Activated naive CD8-positive, alpha-beta T cell treated with anti-CD3 and anti-CD28 coated beads, Interleukin-2, amount 10 ng/mL, durations not matched to agents 7 days and 5 days (primary cell): ENCODE measurements around the gene SLC46A3. TPM values are rescaled to one million over a fixed set of nuclear protein-coding genes. Genes with fewer than 3 reads are reported as not detected.
"Not testable (repeated sequence)": the region's sequence is repeated elsewhere in the genome, so short reads cannot be mapped to it uniquely, and the experiment has no call there.

Experiments used
- ATAC-seq: fragments of 150-1000 bp; cut with Tn5 transposase; one replicate; pipeline ENCODE4 v1.10.0; 2021; ENCODE audit warnings: low read depth, moderate library complexity
- POLR2A ChIA-PET: fragments of 350-600 bp; sonication (Branson Sonifier 250); formaldehyde crosslinking; loops from one replicate; lab custom pipeline; 2021; ENCODE audit warnings: antibody characterized with exemption; lab: Charles Lee
- DNase-seq: peaks from one replicate; pipeline ENCODE4 v3.0.0; 2021
- H3K27ac Mint-ChIP-seq: one replicate; pipeline ENCODE4 v1.8.0; 2022; ENCODE audit warnings: mild to moderate bottlenecking, mixed read lengths
- H3K27me3 Mint-ChIP-seq: one replicate; pipeline ENCODE4 v1.8.0; 2022; ENCODE audit warnings: mild to moderate bottlenecking, moderate library complexity, mixed read lengths
- H3K36me3 Mint-ChIP-seq: one replicate; pipeline ENCODE4 v1.8.0; 2021; ENCODE audit warnings: mild to moderate bottlenecking, mixed read lengths
- H3K4me1 Mint-ChIP-seq: one replicate; pipeline ENCODE4 v1.8.0; 2021; ENCODE audit warnings: mixed read lengths
- H3K4me3 Mint-ChIP-seq: one replicate; pipeline ENCODE4 v1.8.0; 2022; ENCODE audit warnings: mild to moderate bottlenecking, moderate library complexity, mixed read lengths
- H3K9me3 Mint-ChIP-seq: one replicate; pipeline ENCODE4 v1.8.0; 2021; ENCODE audit warnings: mixed read lengths
- total RNA-seq, 2 experiments: library from RNA; stranded (reverse); gene quantifications; one replicate each; pipeline ENCODE4 v1.2.3, GENCODE V29; 2021

SLC46A3 gene
- total RNA-seq, 2 experiments from 2014 or later, result 14.2 to 16.7 TPM

DNA sequence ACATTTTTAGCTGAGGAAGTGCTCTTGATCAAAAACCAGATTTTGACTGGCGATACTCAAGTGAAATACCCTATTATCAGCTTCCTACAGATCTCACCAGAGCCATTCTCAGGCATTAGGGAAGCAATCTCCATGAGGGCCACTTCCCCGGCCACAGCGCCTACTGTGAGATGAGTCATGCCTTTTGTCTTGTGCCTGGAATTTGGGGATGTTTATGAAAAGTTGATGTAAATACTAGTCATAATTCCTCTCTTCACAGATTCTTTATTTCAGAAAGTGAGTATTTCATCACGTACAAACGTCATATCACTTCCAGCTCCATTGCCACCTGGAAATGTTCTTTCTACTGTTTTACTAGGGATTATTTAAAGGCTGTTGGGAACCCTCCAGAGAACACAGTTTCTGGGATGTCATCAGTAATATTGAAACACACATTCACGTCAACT lies 25.3 kb upstream of the SLC46A3 start:
- no peak overlapping the region for H3K4me3 Mint-ChIP-seq
- H3K4me1 Mint-ChIP-seq, result peaks cover 4% of the 10 kb centered on the region
- peaks cover 1% of the 10 kb centered on the region for H3K9me3 Mint-ChIP-seq
- DNase-seq (no peak), ATAC-seq (no peak)
- no peaks in the 10 kb centered on the region for H3K36me3 Mint-ChIP-seq
- POLR2A ChIA-PET, result no interaction called here
- peaks cover 13% of the 10 kb centered on the region for H3K27me3 Mint-ChIP-seq
- H3K27ac Mint-ChIP-seq, result no peak overlapping the region

DNA sequence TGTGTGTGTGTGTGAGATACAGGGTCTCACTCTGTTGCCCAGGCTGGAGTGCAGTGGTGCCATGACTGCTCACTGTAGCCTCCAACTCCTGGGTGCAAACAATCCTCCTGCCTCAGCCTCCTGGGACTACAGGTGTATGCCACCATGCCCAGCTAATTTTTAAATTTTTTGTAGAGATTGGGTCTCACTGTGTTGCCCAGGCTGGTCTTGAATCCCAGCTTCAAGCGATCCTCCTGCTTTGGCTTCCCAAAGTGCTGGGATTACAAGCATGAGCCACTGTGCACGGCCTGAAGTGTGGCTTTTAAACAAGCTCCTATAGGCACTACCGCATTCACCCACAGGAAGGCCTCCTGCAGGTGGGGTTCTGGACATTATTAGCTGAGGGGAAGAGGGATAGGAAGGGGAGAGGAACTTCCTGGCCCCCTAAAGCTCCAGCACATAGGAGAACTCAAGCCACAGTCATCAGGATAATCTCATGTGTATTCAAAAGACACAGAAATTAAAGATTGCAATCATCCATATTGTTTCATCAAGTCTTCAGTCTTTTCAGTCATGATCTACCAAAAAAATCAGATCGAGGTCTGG lies 24.8 kb upstream of the SLC46A3 start:
- ATAC-seq (no peak), DNase-seq (no peak)
- Mint-ChIP-seq H3K4me1 (peaks cover 4% of the 10 kb centered on the region), H3K9me3 (peaks cover 1% of the 10 kb centered on the region), H3K27me3 (peaks cover 13% of the 10 kb centered on the region), H3K36me3 (no peaks in the 10 kb centered on the region), H3K4me3 (no peak overlapping the region), H3K27ac (no peak overlapping the region)
- POLR2A ChIA-PET, result no interaction called here

DNA sequence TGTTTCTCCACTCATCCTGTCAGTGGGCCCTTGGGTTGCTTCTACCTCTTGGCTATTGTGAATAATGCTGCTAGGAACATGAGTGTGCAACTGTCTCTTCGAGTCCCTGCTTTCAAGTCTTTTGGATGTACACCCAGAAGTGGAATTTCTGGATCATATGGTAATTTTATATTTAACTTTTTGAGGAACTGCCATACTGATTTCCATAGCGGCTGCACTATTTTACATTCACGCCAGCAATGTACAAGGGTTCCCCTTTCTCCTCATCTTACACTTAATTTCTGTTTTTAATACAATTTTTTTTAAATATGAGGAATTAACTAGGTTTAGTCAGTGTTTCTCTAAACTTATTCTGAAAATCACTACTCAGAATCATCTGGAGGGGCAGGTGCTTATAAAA lies 24.2 kb upstream of the SLC46A3 start:
- ATAC-seq, result no peak
- POLR2A ChIA-PET, result no interaction called here

DNA sequence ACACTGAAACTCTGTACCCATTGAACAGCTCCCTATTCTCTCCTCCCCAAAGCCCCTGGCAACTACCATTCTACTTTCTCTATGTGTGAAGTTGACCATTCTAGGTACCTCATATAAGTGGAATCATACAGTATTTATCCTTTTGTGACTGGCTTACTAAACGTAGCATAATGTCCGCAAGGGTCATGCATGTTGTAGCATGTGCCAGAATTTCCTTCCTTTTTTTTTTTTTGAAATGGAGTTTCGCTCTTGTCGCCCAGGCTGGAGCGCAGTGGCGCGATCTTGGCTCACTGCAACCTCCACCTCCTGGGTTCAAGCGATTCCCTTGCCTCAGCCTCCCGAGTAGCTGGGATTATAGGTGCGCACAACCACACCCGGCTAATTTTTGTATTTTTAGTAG lies 23.7 kb upstream of the SLC46A3 start:
- H3K4me1 Mint-ChIP-seq, H3K4me3 Mint-ChIP-seq, H3K36me3 Mint-ChIP-seq, H3K9me3 Mint-ChIP-seq, POLR2A ChIA-PET, ATAC-seq, H3K27ac Mint-ChIP-seq, DNase-seq: not testable (repeated sequence)
- peaks cover 12% of the 10 kb centered on the region for H3K27me3 Mint-ChIP-seq

More for the DNA sequence above, 24.2 kb upstream of the SLC46A3 start:
- Mint-ChIP-seq H3K4me1 (peaks cover 4% of the 10 kb centered on the region), H3K36me3 (no peaks in the 10 kb centered on the region), H3K27ac (no peak overlapping the region), H3K9me3 (peaks cover 1% of the 10 kb centered on the region), H3K4me3 (no peak overlapping the region), H3K27me3 (peaks cover 13% of the 10 kb centered on the region)
- no peak for DNase-seq

DNA sequence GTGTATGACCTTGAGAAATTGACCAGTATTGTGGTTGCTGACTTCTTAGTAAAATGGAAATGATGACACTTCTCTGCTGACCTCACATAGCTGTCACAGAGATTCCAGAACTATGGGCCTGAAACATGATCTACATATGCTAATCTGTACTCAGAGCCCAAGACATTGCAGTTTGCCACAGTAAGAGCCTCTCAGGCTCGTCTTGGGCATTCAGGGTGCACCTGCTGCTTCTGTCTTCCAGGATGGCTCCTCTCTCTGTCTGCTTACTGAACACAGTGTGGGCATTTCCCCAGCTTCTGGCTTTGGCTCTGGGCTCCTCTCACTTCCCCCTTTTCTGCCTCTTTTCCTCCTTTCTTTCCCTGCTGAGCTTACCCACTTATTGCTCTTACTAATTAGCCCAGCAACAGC lies 22.3 kb upstream of the SLC46A3 start:
- H3K36me3 Mint-ChIP-seq, result no peaks in the 10 kb centered on the region
- no peak for ATAC-seq
- POLR2A ChIA-PET, result no interaction called here
- H3K4me1 Mint-ChIP-seq, result peaks cover 7% of the 10 kb centered on the region
- H3K4me3 Mint-ChIP-seq, result no peak overlapping the region
- peaks cover 9% of the 10 kb centered on the region for H3K27me3 Mint-ChIP-seq
- H3K27ac Mint-ChIP-seq, result no peak overlapping the region
- H3K9me3 Mint-ChIP-seq, result peaks cover 1% of the 10 kb centered on the region
- no peak for DNase-seq

DNA sequence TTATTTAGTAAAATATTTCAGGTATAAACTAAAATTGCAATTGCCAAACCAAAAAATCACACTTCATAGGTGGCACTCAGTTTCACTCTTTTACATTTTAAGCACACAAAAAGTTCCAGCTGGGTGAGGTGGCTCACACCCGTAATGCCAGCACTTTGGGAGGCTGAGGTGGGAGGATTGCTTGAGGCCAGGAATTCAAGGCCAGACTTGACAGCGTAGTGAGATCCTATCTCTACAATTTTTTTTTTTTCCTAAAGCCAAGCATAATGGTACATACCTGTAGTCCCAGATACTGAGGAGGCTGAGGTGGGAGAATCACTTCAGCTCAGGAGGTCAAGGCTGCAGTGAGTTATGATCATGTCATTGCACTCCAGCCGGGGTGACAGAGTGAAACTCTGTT lies 20.6 kb upstream of the SLC46A3 start:
- Mint-ChIP-seq H3K4me1 (peaks cover 8% of the 10 kb centered on the region), H3K27ac (no peak overlapping the region), H3K36me3 (no peaks in the 10 kb centered on the region), H3K4me3 (no peak overlapping the region), H3K9me3 (peaks cover 1% of the 10 kb centered on the region), H3K27me3 (peaks cover 4% of the 10 kb centered on the region)
- no peak for ATAC-seq
- POLR2A ChIA-PET, result no interaction called here
- no peak for DNase-seq

DNA sequence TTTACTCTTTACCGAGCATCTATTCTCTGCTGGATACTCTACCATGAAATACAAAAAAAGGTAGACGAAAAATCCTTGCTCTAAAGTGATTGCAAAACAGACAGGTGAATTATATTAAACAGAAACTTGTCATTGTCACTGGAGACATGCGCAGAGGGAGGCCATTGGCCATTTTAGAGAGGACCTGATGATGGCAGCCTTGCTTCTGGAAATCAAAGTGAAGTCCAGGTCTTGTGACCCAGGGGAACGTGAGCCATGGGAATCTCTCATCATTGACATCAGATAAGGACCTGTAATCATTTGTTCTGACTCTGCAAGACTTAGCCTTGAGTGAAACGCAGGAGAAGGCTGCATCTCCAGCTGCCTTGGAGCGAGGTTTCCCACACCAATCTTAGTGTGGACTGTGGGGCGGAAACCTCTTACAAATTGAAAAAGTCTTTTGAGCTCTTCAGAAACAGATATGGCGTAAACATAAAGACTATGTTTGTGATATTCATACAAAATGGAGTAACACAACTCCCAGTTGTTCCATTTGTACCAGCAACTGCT lies 16.8 kb upstream of the SLC46A3 start:
- Mint-ChIP-seq H3K4me1 (peaks cover 8% of the 10 kb centered on the region), H3K27ac (no peak overlapping the region), H3K4me3 (no peak overlapping the region), H3K27me3 (peaks cover 5% of the 10 kb centered on the region), H3K9me3 (peaks cover 1% of the 10 kb centered on the region), H3K36me3 (no peaks in the 10 kb centered on the region)
- no peak for DNase-seq
- POLR2A ChIA-PET, result interaction anchor here (0.6 kb wide), 1 partner anchor 18 kb away, joined by 3 read pairs; no protein-coding TSS in a partner anchor
- ATAC-seq, result no peak

DNA sequence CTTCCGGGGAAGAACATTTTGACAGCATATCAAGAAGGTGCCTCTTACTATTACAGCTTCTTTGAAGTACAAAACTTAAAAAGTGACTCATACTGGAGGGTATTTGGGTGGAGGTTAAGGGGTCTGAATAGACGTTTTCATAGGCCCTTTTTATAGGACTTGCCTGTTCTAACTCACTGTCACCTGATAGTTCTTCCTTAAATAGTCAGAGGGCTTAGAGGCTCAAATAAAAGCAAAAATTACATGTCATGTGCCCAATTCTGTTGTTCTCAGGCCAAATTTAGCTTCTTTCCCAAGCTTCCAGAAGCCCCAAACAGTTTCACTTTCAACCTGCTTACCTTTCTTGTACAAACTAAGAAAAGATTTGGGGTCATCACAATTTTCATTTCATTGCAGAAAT lies 16.1 kb upstream of the SLC46A3 start:
- POLR2A ChIA-PET, result no interaction called here
- H3K36me3 Mint-ChIP-seq, result no peaks in the 10 kb centered on the region
- peaks cover 5% of the 10 kb centered on the region for H3K27me3 Mint-ChIP-seq
- peaks cover under 1% of the 10 kb centered on the region for H3K9me3 Mint-ChIP-seq
- DNase-seq (no peak), ATAC-seq (no peak)
- H3K27ac Mint-ChIP-seq, result no peak overlapping the region
- H3K4me3 Mint-ChIP-seq, result no peak overlapping the region
- H3K4me1 Mint-ChIP-seq, result peaks cover 8% of the 10 kb centered on the region

DNA sequence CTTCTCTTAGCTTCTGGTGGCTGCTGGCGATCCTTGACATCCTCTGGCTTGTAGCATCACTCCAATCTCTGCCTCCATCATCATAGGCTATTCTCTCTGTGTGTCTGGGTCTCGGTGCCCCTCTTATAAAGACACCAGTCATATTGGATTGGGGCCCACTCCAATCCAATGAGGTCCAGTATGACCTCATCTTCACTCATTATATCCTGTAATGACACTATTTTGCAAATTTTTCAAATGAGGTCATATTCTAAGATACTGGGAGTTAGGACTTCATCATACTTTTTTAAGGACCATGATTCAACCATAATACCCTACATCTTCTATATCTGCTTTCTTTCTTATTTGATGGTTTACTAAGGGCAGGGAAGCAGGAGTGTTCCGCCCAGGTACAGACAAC lies 12.0 kb upstream of the SLC46A3 start:
- H3K4me1 Mint-ChIP-seq, result peaks cover 2% of the 10 kb centered on the region
- ATAC-seq (no peak), DNase-seq (no peak)
- H3K27me3 Mint-ChIP-seq, result peaks cover 20% of the 10 kb centered on the region
- no peak overlapping the region for H3K27ac Mint-ChIP-seq
- H3K9me3 Mint-ChIP-seq, result no peaks in the 10 kb centered on the region
- no peak overlapping the region for H3K4me3 Mint-ChIP-seq
- no peaks in the 10 kb centered on the region for H3K36me3 Mint-ChIP-seq
- POLR2A ChIA-PET, result no interaction called here

DNA sequence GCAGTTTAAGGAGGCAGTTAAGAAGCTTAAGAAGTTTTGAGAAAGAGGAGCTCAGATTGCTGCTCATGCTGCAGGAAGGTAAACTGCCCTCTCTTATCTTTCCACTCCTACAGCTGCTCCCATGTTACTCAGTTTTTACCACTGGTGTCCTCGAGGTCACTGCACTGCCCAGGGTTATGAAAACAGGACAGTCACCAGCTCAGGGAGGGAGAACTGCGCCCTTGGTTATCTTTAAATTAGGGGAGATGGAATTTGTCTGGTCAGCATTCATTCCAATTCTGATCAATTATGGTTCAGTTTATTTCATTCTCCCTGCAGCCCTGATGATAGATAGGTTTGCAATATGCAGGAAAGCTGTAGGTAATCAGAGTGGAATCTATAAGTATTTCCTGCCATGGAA lies 10.8 kb upstream of the SLC46A3 start:
- Mint-ChIP-seq H3K27ac (no peak overlapping the region), H3K27me3 (peaks cover 21% of the 10 kb centered on the region), H3K36me3 (no peaks in the 10 kb centered on the region), H3K4me3 (no peak overlapping the region), H3K4me1 (no peaks in the 10 kb centered on the region), H3K9me3 (no peaks in the 10 kb centered on the region)
- ATAC-seq (no peak), DNase-seq (no peak)
- POLR2A ChIA-PET, result no interaction called here

DNA sequence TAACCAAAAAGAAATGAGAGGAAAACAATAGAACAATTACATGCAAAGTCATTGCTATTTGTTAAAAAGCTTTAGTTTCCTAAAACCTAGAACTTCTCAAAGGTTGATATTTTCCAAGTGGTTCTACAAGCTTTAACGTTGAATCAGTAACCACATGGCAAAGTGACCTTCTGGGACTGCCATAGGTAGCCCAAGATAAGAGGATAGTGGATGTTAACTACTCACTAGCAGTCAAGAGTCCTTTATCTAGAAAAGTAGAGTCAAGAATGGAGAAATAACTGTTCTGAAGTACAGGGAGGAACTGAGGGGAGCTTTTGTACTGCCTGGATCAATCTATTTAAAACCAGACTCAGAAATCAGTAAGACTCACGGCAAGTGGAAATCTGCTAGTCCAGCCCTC lies 9.9 kb upstream of the SLC46A3 start:
- Mint-ChIP-seq H3K27me3 (peaks cover 21% of the 10 kb centered on the region), H3K36me3 (no peaks in the 10 kb centered on the region), H3K9me3 (no peaks in the 10 kb centered on the region), H3K27ac (no peak overlapping the region), H3K4me1 (no peaks in the 10 kb centered on the region), H3K4me3 (no peak overlapping the region)
- no peak for ATAC-seq
- DNase-seq, result no peak
- POLR2A ChIA-PET, result no interaction called here

DNA sequence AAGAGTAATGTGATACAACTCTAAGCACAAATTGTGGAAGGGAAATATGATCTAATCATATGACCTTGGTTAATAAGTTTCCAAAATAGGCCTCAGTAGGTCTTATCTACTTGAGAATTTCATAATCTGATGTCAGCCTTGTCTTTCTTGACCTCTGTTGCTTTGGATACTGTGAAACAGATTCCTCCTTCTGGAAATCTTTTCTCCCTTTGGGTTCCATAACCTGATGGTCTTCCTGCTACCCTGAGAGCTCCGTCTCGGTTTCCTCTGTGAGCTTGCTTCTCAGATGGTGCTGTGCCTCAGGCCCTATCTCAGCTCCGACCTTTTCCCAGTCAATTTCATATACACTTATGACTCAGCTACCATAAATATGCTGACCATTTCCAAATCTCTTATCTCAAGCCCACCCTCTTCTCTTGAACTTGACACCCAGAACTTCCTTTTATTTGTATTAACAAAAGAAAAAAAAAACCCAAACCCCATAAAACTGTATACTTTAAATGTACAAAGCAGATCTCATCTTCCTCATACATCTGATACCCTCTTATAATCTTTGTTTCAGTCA lies 6.4 kb upstream of the SLC46A3 start:
- Mint-ChIP-seq H3K4me3 (no peak overlapping the region), H3K27me3 (peaks cover 21% of the 10 kb centered on the region), H3K36me3 (no peaks in the 10 kb centered on the region), H3K4me1 (no peaks in the 10 kb centered on the region), H3K9me3 (no peaks in the 10 kb centered on the region), H3K27ac (no peak overlapping the region)
- POLR2A ChIA-PET, result no interaction called here
- no peak for DNase-seq
- no peak for ATAC-seq

DNA sequence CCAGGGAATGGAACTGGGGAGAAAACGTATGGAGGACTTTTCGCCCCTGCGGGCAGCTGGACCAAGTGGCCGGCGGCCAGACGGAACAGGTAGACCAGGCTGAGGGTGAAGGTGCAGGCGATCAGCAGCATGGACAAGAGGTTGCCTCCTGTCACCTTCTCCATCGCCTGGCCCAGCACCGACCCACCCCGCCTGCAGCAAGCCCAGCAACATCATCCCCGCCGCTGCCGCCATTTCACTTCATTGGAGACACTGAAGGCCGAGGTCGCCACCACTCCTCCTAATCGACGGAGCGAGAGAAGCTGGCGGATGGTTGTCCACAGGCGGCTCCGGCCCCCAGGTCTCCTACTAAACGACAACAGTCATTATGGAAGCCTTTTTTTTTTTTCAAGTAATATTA lies 5.0 kb upstream of the SLC46A3 start:
- H3K36me3 Mint-ChIP-seq, result no peaks in the 10 kb centered on the region

More for the DNA sequence above, 5.0 kb upstream of the SLC46A3 start:
- ATAC-seq (no peak), DNase-seq (no peak)
- H3K4me3 Mint-ChIP-seq, result no peak overlapping the region
- peaks cover 6% of the 10 kb centered on the region for H3K4me1 Mint-ChIP-seq
- H3K27me3 Mint-ChIP-seq, result peaks cover 21% of the 10 kb centered on the region
- H3K9me3 Mint-ChIP-seq, result no peaks in the 10 kb centered on the region
- no peak overlapping the region for H3K27ac Mint-ChIP-seq
- POLR2A ChIA-PET, result no interaction called here
